Activated CD4-positive, alpha-beta T cell treated with anti-CD3 and anti-CD28 coated beads, Interleukin-2, amount 50 U/mL, for 48 hours (primary cell): ENCODE measurements around the gene LRMDA.

Source experiments
- DNase-seq, 2 experiments: peaks; one replicate each; pipeline ENCODE4 v3.0.0-alpha.2; 2020

The LRMDA gene

GRCh38 chr10:75431180-75432111 lies at the start of gene LRMDA:
Gene LRMDA, plus strand, starts transcription at chr10:75431624.
- no peak for DNase-seq

DNA sequence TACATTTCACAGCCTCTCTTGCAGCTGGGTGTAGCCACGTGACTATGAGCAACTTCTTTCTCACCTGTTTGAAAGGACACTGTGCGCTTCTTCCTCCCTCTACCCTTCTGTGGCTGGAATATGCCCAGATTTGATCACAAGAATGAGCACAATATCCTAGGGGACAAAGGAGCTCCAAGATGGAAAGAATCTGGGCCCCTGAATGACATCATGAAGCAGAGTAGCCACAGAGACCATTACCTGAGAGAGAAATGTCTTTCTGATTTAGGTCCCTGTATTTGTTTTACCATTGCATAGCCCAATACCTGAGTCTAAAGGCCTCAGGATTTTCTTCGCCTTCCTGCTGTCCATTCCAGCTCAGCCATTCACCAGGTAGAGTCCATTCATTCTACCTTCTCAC lies 45.3 kb upstream of the LRMDA start:
- no peak for DNase-seq

- DNase-seq: no peak
These were observed 43.3 kb upstream of the LRMDA start for GRCh38 chr10:75388082-75388481.

GRCh38 chr10:75390178-75390577 lies 41.2 kb upstream of the LRMDA start:
- no peak for DNase-seq

DNA sequence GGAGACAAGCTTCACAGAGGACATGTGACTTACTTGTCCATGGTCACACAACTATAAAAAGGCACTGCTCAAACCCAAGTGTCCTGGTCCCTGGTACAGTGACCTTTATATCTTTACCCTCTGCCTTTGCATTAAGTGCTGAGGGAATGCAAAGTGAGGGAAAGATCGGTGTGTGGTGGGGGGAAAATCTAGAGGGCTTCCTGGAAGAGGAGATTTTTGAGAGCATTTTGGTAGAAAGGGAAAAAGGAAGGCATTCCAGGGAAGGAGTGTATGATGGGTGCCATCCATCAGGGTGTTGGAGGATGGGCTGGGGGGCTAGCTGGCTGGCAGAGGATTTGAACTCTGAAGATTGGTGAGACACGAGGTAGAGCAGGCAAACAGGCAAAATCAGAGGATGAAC lies 39.2 kb upstream of the LRMDA start:
- DNase-seq: no peak

DNA sequence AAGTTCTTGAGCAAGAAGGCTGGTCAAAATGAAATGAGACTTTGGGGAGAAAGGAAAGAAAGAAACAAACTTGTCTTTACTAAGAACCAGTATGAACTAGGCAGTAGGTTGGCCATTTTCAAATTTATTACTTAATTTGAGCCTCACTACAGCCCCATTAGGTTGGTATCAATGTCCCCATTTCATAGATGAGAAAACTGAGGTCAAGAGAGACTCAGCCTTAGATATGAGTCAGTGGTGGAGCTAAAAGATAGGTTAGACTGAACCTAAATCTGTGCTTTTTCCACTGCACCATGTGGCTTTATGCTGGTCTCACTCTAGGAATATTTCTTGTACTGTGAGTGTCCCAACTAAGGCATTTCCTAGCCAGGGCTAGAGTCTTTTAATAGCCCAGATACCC lies 38.7 kb upstream of the LRMDA start:
- no peak for DNase-seq

DNA sequence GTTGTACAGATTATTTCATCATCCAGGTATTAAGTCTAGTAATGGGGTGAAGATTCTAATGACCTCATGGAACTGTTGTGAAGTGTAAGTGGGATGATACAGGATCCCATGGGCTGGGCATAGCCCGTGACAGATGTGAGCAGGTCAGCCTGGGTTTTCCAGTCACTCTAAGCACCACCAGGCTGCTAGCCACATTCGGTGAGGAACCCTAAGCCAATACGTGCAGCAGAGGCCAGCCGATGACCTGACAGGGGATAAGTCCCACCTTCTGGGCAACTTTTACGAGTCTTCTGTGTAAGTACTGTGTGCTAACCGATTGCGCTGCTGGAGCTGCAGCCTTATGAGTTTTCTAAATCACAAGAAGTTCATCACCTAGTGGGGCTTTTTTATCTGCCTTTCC lies 37.2 kb upstream of the LRMDA start:
- no peak for DNase-seq

- DNase-seq: peak; percentile 40 to 48
These were observed 36.1 kb upstream of the LRMDA start for GRCh38 chr10:75395066-75395931.

DNA sequence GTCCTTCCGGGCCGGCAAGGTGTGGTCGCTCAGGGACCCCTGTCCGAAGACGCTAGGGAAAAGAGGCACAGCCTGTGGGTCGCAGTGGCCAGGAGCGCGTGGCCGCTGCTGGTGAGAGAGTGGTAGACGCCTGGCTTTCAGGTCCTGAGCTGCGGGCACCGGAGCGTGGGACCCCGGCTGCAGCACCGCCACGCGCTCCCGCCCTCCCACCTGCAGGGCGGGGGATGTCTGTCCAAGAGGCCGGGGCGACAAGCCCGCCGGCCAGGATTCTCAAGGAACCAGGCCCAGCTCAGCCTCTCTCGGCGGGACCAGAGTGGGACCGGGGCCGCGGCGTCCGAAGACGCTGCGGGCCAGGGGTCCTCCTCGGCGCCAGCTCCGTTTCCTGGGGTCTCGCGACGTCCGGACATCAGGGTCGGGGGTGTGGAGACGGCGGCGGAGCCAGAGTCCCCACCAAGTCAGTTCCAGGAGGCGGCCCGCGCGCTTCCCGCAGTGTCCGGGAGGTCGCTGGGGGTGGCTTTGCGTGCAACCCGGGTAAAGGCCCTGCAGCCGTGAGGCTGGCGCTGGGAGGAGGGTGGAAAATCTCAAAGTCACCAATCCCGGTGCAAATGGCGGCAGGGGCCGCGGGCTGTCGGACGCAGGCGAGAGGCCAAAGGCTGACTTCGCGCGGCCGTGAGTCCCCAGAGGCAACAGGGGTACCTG lies 35.3 kb upstream of the LRMDA start:
- no peak for DNase-seq

DNA sequence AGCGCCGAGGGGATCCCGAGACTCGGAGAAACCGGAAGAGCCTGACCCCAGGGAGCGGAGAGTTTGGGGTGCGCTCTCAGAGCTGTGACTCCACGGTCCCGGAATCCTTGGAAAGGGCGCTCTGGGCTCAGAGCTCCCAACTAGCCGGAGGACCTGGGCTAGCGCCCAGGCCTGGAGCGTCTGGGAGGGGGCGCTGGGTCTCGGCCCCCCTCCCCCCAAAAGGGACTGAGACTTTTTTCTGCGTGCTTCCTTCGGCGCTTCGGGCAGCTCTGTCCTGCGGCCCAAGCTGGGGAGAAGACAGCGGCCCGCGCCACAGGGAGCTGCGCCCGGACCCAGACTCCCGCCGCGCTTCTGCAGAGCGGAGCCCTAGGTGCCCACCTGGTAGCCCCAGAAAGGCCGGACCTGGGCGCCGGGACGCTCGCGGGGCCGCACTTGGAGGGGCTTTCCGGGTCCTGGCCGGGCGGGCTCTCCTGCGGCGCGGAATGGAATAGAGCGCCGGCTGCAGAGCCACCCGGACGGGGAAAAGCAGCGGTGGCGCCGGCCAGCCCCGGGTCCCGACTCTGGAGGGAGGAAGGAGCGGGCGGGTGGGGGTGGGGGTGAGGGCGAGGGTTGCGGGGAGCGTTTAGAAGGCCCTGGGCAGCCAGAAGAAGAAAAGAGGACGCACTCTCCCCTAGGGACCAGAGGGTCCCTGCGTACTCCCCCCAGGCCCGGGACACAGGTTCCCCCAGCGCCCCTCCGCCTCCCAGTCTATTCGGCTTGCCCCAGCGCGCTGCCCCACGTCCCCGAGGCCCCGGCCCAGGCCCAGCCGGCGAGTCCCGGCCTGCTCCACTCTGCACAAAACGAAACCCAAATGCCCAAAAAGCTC lies 34.6 kb upstream of the LRMDA start:
- DNase-seq: no peak

DNA sequence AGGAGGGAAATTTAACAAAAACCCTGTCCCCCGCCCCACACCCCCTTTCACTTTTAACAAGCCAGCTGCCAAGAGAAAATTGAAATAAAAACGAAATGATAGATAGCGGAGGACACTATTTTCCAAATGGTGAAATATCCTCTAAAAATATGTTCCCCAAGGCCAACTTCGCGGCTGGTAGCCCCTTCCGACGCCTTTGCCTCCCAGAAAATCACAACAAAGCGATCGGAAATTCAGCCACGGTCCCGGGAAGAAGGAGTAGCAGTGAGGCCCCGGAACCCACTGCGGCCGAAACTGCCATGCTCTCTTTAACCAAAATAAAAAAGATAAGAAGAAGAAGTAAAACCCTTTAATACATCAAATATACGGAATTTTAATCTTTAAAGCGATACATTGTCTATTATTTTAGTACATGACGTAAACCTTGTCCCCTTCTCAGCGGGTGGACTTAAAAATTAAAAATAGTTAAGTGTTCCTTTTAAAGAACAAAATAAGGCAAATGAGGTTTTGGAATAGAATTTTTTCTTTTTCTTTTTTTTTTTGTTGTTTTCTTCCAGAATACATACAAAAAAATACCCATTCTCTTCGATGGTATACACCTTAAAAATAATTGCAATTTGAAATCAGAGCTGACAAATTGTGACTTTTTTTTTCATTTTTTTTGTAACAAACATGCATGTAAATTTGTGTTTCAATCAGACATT lies 33.8 kb upstream of the LRMDA start:
- no peak for DNase-seq

GRCh38 chr10:75398200-75398691 lies 33.2 kb upstream of the LRMDA start:
- no peak for DNase-seq

DNA sequence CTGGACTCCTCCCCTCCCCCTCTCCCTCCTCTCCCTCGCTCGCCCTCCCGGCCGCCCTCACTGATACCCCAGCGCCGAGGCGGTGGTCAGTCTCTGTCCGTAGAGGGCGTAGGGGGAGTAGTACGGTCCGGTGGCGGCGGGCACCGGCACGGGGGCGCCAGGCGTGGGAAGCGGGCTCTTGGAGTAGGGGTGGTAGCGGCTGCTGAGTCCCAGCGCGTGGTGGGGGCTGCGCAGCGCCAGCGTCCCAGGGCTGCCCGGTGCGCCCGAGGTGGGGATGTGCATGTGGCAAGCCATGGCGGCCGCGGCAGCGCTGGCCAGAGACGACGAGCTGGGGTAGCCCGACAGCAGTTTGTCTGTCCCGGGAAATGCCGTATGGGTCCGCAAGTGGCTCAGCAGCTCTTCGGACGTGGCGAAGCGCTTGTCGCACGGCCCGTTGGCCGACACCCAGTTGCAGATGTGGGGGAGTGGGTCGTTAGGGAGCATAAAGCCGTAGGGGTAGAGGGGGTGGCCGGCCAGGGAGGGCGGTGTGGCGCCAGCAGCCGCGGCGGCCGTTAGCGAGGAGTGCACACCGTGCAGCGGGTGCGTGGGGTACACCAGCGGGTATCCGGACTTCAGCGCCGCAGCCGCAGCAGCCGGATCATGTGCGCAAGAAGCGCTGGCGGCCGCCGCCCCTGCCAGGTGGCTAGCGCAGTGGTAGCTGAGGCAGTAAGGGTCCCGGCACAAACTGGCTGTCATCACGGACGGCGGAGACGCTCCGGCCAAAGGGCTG lies 32.5 kb upstream of the LRMDA start:
- DNase-seq: no peak

DNA sequence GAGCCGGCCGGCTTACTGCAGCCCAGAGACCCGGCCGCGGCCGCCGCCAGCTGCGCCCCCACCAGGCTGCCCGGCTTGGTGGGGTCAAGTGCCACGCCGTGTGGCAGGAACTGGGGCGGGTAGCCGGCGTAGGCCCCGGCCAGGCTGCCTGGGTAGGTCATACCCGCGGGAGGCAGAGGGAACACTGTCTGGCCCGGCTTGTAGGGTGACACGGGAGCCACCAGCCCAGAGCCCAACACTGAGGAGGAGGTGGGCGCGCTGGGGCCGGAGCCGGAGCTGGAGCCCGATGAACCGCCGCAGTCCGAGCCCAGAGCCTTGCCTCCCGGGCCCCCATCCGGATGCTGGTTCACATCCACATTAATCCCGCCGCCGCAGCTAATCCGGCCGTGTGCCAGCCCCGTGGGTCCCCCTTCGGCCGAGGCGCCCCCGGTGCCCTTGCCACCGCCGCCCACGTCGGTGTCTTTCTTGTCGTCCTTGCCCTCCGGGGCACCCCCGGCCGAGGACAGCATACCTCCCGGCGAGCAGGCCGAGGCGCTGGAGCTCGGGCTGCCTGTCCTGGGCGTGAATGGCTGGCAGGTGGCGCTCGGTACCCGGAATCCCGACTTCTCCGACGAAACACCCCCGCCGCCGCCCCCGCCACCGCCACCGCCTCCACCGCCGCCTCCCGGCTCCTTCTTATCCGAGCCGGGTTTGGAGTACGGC lies 31.8 kb upstream of the LRMDA start:
- DNase-seq: peak; percentile 53 to 54

- DNase-seq: no peak
These were observed 31.2 kb upstream of the LRMDA start for GRCh38 chr10:75400163-75400770.

GRCh38 chr10:75400771-75401568 lies 30.5 kb upstream of the LRMDA start:
- peak in 1 of 2 experiments; percentile 37 for DNase-seq

GRCh38 chr10:75401569-75402485 lies 29.6 kb upstream of the LRMDA start, which contains the start of gene ZNF503:
Gene ZNF503, minus strand, starts transcription at chr10:75401764. Its CDS starts 345 bp downstream, at chr10:75401419.
- peak; percentile 55 to 67 for DNase-seq
